Activated T-cell treated with anti-CD3 and anti-CD28 coated beads, Interleukin-2, amount 50 U/mL, for 72 hours (primary cell): ENCODE results near the gene CD164L2. TPM values are rescaled to one million over a fixed set of nuclear protein-coding genes. Genes with fewer than 3 reads are reported as not detected.
"Not testable (repeated sequence)": the region's sequence is repeated elsewhere in the genome, so short reads cannot be mapped to it uniquely, and the experiment has no call there.

Source experiments
- ATAC-seq, 2 donors: fragments of 150-1000 bp; cut with Tn5 transposase; replicated peaks in 1 of 2; 2 replicates each; pipeline ENCODE4 v1.10.0; 2021; ENCODE audit warnings: moderate library complexity in 2 of 2, mild to moderate bottlenecking in 1 of 2
- DNase-seq, 2 donors: peaks; one replicate each; pipeline ENCODE4 v3.0.0; 2021 to 2022; ENCODE audit warnings: mixed read lengths in 1 of 2
- H3K27ac Mint-ChIP-seq: one replicate; pipeline ENCODE4 v1.8.0; 2022; ENCODE audit warnings: mild to moderate bottlenecking, moderate library complexity, mixed read lengths
- H3K27me3 Mint-ChIP-seq: one replicate; pipeline ENCODE4 v1.8.0; 2022; ENCODE audit warnings: low read depth, mixed read lengths
- H3K36me3 Mint-ChIP-seq, 2 donors: one replicate each; pipeline ENCODE4 v1.8.0; 2022; ENCODE audit warnings: mixed read lengths in 2 of 2, mild to moderate bottlenecking in 1 of 2; ENCODE audit not compliant: insufficient read depth in 2 of 2
- H3K4me1 Mint-ChIP-seq: one replicate; pipeline ENCODE4 v1.8.0; 2022; ENCODE audit warnings: low read depth, mixed read lengths
- H3K4me3 Mint-ChIP-seq, 2 donors: one replicate each; pipeline ENCODE4 v1.8.0; 2022; ENCODE audit warnings: mild to moderate bottlenecking in 2 of 2, mixed read lengths in 2 of 2, moderate library complexity in 2 of 2
- H3K9me3 Mint-ChIP-seq, 2 donors: one replicate each; pipeline ENCODE4 v1.8.0; 2022; ENCODE audit warnings: mixed read lengths in 2 of 2
- total RNA-seq, 2 donors: library from RNA; stranded (reverse); gene quantifications; one replicate each; pipeline ENCODE4 v1.2.3, GENCODE V29; 2022

CD164L2 gene
- total RNA-seq, 2 donors from 2014 or later: not detected

DNA sequence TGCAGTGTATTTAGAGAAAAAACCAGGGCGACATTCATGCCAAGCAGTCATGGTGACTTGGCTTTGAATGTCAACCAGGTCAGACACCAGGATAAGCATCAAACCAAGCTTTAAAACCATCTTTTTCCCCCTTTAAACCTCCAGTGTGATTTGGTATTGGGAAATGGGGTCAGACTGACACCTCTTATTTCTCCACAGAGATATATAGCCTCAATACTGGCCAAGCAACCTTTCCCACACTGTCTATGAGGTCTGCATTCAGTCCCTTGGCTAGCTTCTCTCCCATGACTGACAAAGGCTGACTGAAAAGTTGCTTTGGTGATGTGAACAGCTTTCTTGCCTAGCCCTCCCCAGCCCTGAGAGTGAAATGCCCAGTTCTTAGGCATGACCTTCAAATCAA, 31.0 kb upstream of the CD164L2 start:
- H3K27ac Mint-ChIP-seq: no peak overlapping the region
- H3K27me3 Mint-ChIP-seq: no peaks in the 10 kb centered on the region
- DNase-seq (no peak), ATAC-seq (no peak)
- H3K4me3 Mint-ChIP-seq: no peak overlapping the region
- H3K36me3 Mint-ChIP-seq: peaks cover 13 to 36% of the 10 kb centered on the region in 2 donors
- H3K9me3 Mint-ChIP-seq: no peaks in the 10 kb centered on the region
- peaks cover 30% of the 10 kb centered on the region for H3K4me1 Mint-ChIP-seq

DNA sequence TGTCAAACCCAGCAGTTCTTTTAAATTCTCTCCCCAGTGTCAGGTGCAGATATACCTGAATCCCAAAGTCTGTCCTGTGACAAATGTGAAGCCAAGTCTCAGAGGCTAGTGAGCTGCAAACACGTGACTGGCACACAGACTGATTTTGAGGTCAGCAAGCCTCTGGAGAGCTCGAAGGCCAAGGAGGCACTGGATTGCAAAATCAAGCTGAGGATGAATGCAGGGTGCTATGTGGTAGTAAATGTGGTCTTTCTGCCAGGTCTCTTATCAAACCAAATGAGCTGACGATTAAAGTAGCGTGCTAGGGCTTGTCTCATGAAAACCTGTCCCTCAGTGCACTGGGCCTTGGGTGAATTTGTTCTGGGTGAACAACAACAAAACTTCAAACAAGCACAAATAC, 29.9 kb upstream of the CD164L2 start:
- Mint-ChIP-seq H3K27ac (no peak overlapping the region), H3K9me3 (no peaks in the 10 kb centered on the region), H3K27me3 (no peaks in the 10 kb centered on the region), H3K36me3 (peaks cover 13 to 42% of the 10 kb centered on the region in 2 donors), H3K4me3 (no peak overlapping the region), H3K4me1 (peaks cover 19% of the 10 kb centered on the region)
- DNase-seq (no peak), ATAC-seq (no peak)

DNA sequence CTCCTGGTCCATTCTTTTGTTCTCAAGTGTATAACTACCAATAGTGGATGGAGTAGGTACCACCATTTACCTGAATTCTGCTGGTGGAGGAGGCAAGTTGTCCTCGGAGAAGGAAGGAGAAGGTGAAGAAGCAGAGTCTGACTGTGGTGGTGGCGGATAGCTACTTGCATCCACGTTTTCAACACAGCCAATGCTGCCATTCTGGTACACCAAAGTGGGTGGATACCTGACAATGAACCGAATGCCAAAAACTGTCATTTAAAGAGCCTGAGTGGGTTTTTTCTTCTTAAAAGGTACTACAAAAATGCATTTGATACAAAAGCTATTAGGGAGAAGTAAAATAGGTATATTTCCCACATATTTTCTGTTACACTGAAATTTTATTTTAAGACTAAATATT, 29.4 kb upstream of the CD164L2 start:
- no peak for DNase-seq
- Mint-ChIP-seq H3K9me3 (no peaks in the 10 kb centered on the region), H3K27ac (peak overlapping the region; percentile 79), H3K4me3 (no peak overlapping the region), H3K4me1 (peaks cover 14% of the 10 kb centered on the region), H3K36me3 (peaks cover 15 to 42% of the 10 kb centered on the region in 2 donors), H3K27me3 (no peaks in the 10 kb centered on the region)
- ATAC-seq: no peak

DNA sequence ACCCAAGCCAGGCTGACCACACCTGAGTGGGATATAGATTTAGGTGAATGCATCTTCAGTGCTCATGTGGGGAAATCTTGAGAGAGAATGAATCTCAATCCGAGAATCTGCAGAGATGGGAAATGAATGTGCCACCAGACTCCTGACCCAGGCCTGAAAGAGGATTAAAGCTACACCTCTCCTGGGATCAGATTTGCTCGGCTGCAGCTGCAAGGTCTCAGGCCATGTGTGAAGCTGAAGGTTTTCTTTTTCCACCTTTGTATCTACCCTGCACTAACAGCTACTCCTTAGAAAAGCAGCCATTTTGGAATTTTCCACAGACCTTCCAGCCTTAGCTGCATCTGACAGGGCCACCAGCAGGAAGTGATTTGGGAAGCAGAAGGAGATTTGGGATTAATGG, 27.6 kb upstream of the CD164L2 start:
- ATAC-seq: no peak
- peak overlapping the region; percentile 1 for H3K27ac Mint-ChIP-seq
- H3K4me1 Mint-ChIP-seq: no peaks in the 10 kb centered on the region
- peaks cover 13 to 30% of the 10 kb centered on the region in 2 donors for H3K36me3 Mint-ChIP-seq
- H3K9me3 Mint-ChIP-seq: no peaks in the 10 kb centered on the region
- H3K4me3 Mint-ChIP-seq: no peak overlapping the region
- DNase-seq: no peak
- no peaks in the 10 kb centered on the region for H3K27me3 Mint-ChIP-seq

DNA sequence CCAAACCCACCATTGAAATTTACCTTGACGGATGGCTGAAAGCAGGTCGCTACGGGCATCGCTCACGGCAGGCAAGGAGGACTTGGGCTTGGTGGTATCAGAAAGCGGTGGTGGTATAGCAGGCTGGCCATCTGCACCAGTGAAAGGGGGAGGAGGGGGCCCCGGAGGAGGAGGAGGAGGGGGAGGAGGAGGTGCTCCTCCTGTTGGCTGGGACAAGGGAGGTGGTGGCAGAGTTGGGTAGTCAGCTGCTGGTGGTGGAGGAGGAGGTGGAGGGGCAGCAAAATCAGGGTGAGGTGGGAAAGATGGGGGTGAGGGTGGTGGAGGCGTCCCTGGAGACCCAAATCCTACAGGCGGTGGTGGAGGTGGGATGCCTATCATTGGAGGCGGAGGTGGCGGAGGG, 26.5 kb upstream of the CD164L2 start:
- H3K9me3 Mint-ChIP-seq: no peaks in the 10 kb centered on the region
- H3K27me3 Mint-ChIP-seq: no peaks in the 10 kb centered on the region
- no peak overlapping the region for H3K4me3 Mint-ChIP-seq
- no peak for DNase-seq
- H3K4me1 Mint-ChIP-seq: no peaks in the 10 kb centered on the region
- no peak overlapping the region for H3K27ac Mint-ChIP-seq
- peaks cover 11 to 23% of the 10 kb centered on the region in 2 donors for H3K36me3 Mint-ChIP-seq
- no peak for ATAC-seq

DNA sequence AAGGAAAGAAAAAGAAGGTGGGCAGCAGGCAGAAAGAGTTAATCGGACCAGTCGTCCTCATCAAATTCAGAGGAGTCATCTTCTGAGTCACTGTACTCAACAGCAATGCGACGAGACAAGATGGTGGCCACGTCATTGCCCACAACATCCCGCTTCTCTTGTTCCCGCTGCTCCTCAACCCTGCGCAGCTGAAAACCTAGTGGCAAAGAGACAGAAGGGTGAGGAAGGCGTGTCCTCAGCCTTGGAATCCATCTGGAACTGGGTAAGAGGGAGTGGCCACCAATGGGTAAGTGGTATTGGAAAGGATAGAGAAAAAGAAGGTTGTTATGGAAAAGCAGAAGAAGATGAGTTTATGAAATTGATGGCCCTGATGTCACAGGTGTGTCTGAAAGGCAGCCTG, 25.0 kb upstream of the CD164L2 start:
- Mint-ChIP-seq H3K4me1 (peaks cover 13% of the 10 kb centered on the region), H3K27me3 (no peaks in the 10 kb centered on the region), H3K27ac (no peak overlapping the region), H3K9me3 (no peaks in the 10 kb centered on the region), H3K36me3 (peaks cover 11 to 20% of the 10 kb centered on the region in 2 donors), H3K4me3 (no peak overlapping the region)
- no peak for DNase-seq
- ATAC-seq: no peak

DNA sequence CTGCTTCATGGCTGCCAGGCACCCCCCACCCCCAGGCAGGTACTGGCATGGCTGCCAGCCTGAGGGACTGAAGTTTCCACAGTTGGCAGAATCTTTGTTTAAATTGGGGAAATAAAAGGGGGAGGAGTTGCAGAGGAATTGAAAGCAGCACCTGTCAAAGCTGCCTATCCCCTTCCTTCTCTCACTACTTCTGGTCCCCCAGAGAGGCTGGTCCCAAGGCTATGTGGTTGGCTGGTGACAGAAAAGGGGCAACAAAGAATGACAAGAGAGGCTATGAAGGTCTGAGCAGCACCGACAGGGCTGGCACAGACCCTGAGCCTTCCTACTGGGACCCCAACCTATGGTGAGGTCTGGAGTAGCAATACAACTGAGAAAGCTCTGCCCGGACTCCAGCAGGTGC, 23.7 kb upstream of the CD164L2 start:
- Mint-ChIP-seq H3K36me3 (peaks cover 9 to 13% of the 10 kb centered on the region in 2 donors), H3K4me1 (peaks cover 16% of the 10 kb centered on the region)
- H3K27me3 Mint-ChIP-seq, H3K4me3 Mint-ChIP-seq, H3K27ac Mint-ChIP-seq, H3K9me3 Mint-ChIP-seq, ATAC-seq, DNase-seq: not testable (repeated sequence)

DNA sequence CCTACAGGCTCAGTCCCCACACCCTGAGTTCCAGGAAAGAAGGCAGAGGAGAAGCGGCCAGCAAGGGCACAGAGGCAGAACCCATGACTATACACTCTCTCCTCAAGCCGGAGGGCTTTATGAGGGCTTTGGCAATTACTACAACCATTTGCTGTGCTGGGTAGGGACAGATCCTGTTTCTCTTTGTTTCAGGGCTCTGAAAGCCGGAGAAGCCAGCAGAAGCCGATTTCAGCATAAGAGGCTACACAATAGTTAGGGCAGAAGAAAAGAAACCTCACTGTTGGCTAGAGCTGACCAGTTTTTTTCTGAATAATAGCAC, 23.2 kb upstream of the CD164L2 start:
- peaks cover 16% of the 10 kb centered on the region for H3K4me1 Mint-ChIP-seq
- no peaks in the 10 kb centered on the region for H3K27me3 Mint-ChIP-seq
- DNase-seq: no peak
- peaks cover 8 to 13% of the 10 kb centered on the region in 2 donors for H3K36me3 Mint-ChIP-seq
- no peaks in the 10 kb centered on the region for H3K9me3 Mint-ChIP-seq
- H3K4me3 Mint-ChIP-seq: no peak overlapping the region
- ATAC-seq: no peak
- H3K27ac Mint-ChIP-seq: no peak overlapping the region

DNA sequence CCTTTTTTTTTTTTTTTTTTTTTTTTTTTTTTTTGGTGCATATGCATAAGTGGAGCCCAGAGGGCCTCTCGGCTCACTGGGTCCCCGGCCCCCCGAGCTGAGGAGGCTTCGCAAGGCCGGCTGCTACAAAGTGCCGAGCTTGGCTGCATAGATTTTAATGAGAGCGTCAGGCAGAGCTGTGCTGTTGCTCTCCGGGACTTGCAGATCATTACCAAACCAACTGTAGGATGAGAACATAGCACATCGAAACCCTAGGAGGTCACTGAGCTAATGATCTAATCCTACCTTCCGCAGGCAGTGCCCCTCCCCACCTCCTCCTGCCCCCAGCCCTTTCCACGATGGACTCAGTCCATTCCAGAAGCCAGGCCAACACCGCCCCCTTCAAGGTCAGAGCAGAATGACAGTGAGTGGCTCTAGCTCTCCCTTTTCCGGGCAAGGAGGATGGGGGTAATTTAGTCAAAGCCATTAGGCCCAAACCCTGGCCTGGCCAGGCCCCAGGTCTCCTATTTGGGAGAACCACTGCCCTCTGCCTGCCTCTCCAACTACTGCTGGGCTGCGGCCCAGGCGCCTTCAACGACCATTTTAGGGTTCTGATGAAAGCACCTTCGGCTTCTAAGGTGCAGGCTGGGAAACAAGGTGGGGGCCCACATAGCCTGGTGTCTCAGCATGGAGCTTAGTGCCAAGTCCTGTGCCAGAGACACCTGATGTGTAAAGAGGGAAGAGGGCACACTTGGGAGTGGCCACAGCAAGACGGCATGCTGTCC, 22.6 kb upstream of the CD164L2 start:
- H3K4me1 Mint-ChIP-seq: peaks cover 16% of the 10 kb centered on the region
- H3K27ac Mint-ChIP-seq, DNase-seq, H3K36me3 Mint-ChIP-seq, H3K27me3 Mint-ChIP-seq, H3K4me3 Mint-ChIP-seq, ATAC-seq, H3K9me3 Mint-ChIP-seq: not testable (repeated sequence)

DNA sequence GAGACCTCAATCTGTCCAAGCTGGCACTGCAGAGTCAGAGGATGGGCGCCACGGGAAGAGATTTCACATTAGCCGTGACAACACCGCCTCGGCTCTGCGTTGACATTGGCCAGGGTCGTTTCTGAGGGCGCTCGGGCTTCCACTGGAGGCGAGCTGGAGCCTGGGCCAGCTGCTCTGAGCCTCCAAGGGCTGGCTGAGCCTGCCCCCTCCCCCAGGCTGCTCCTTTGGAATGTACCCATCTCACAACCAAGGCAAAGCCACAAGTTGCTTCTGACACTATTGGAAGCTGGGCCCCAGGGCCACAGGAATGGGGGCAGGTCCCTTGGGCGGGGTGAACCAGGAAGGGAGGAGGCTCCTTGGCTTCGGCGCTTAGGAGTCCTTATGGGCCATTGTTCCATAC, 21.9 kb upstream of the CD164L2 start:
- Mint-ChIP-seq H3K27ac (no peak overlapping the region), H3K4me1 (peaks cover 16% of the 10 kb centered on the region), H3K27me3 (no peaks in the 10 kb centered on the region), H3K9me3 (no peaks in the 10 kb centered on the region), H3K36me3 (peaks cover 5 to 8% of the 10 kb centered on the region in 2 donors), H3K4me3 (no peak overlapping the region)
- DNase-seq (no peak), ATAC-seq (no peak)

DNA sequence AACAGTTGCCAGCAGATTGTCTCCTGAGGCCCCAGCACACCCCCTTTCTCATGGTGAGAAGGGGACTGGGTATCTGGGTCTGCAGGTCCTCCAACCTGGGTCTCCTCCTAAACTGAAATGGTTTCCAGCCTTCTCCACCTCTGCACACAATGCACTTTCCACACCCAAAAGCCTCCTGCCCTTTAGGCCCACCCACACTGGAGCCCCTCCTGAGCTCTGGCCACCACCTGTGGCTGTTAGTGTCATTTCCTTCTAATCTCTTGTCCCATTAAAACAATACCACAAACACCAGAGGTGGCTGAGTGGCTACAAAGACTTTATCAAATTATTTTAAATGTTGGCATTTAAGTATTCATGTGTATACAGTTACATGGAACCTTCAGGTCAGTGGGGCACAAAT, 20.8 kb upstream of the CD164L2 start:
- Mint-ChIP-seq H3K36me3 (peaks cover 4 to 5% of the 10 kb centered on the region in 2 donors), H3K4me3 (peak overlapping the region; percentile 37 to 56)

DNA sequence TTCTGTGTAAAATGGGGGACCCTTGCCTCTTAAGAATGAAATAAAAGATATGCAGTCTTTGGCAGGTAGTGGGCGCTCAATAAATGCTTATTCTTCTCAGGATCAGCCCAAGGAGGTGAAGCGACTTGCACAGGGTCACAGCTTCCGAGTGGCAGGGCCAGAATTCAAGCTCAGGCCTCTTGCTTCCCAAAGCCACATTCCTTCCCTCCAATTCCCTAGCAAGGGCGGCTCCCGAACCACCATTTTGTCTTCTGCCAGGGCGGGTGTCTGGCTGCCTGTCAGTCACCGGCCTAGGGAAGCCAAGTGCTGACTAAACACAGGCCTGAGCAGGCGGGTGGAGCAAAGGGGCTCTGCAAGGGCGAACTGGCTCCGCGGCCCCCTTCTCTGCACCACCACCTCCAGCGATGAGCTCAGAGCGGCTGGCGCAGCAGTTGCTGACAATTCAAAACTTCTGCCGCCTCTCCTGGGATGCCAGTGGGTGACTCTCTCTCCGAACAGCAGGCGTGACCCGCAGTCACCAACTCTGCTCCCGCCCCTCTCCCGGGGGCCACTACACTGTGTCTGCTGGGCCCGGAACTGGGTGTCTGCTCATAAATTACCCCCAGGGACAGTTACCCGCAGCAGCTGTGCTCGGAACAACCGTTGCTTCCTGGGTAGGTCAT, 20.1 kb upstream of the CD164L2 start:
- H3K27me3 Mint-ChIP-seq: no peaks in the 10 kb centered on the region
- peak overlapping the region; percentile 63 for H3K27ac Mint-ChIP-seq
- peak overlapping the region; percentile 56 to 60 for H3K4me3 Mint-ChIP-seq
- H3K9me3 Mint-ChIP-seq: no peaks in the 10 kb centered on the region
- H3K4me1 Mint-ChIP-seq: peaks cover 16% of the 10 kb centered on the region
- DNase-seq: peak; percentile 47 to 57
- peak; percentile 73 to 77 for ATAC-seq
- H3K36me3 Mint-ChIP-seq: peaks cover 0 to 5% of the 10 kb centered on the region in 2 donors

More for the DNA sequence above, 20.8 kb upstream of the CD164L2 start:
- H3K27me3 Mint-ChIP-seq: no peaks in the 10 kb centered on the region
- ATAC-seq (no peak), DNase-seq (no peak)
- no peaks in the 10 kb centered on the region for H3K9me3 Mint-ChIP-seq
- peaks cover 16% of the 10 kb centered on the region for H3K4me1 Mint-ChIP-seq
- peak overlapping the region; percentile 66 for H3K27ac Mint-ChIP-seq

DNA sequence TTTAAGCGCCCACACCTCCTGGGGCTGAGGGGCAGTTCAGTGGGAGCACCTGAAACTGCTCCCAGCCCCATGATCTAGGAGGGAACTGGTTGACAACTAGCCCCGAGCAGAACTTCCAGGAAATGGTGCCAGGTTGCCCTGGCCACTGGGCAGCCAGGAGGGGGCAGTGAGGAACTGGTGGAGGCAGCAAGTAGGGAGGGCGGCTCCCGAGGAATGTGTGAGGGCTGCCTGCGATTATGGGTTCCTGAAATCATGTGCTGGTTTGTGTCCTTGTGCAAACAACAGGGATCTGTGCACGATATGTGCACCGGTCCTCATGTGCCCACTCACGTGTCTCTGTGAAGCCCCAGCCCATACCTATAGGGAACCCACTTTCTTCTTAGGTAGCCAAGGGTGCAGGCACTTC, 19.2 kb upstream of the CD164L2 start:
- ATAC-seq (no peak), DNase-seq (peak in 1 of 2 donors; percentile 29)
- Mint-ChIP-seq H3K4me3 (no peak overlapping the region), H3K27me3 (no peaks in the 10 kb centered on the region), H3K9me3 (no peaks in the 10 kb centered on the region), H3K27ac (peak overlapping the region; percentile 63), H3K4me1 (peaks cover 16% of the 10 kb centered on the region), H3K36me3 (peaks cover 0 to 1% of the 10 kb centered on the region in 2 donors)

DNA sequence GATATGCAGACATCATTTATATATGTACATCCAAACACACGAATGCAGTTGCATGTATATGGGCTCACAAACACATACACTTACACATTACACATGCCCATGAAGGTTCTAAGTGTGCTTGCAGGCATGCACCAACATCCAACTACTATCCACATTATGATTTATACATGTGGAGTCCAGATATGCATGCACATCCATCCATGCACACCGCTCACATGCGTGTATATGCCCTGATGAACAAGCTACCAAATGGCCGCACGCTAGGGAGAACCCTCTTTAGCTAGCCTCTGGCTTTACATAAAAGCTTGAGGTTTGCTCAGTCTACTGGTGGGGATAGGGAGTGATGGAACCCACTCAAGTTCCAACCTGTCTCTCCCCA, 17.8 kb upstream of the CD164L2 start:
- no peak overlapping the region for H3K4me3 Mint-ChIP-seq
- H3K27ac Mint-ChIP-seq: no peak overlapping the region
- H3K36me3 Mint-ChIP-seq: no peaks in the 10 kb centered on the region
- DNase-seq (no peak), ATAC-seq (no peak)
- H3K4me1 Mint-ChIP-seq: peaks cover 16% of the 10 kb centered on the region
- H3K27me3 Mint-ChIP-seq: no peaks in the 10 kb centered on the region
- no peaks in the 10 kb centered on the region for H3K9me3 Mint-ChIP-seq
